SU-DHL-6 (cell line): ENCODE data around the gene FARP2.

Experiments used
- CTCF ChIP-seq: fragments of 200-600 bp; sonication (generic); IDR thresholded peaks from one replicate; pipeline ENCODE4 v1.5.1; 2017; ENCODE audit warnings: antibody characterized with exemption, mild to moderate bottlenecking, low read length, moderate library complexity; ENCODE audit not compliant: insufficient read depth, poor library complexity, severe bottlenecking
- EZH2phosphoT487 ChIP-seq: fragments of 200-600 bp; sonication (generic), shearing (Covaris generic); conservative IDR thresholded peaks from 2 replicates; pipeline ENCODE4 v1.6.1; 2018; ENCODE audit warnings: mild to moderate bottlenecking, antibody characterized with exemption, low read length, moderate library complexity, mixed read lengths

GRCh38 chr2:241413929-241414580 lies 58.0 kb downstream of the FARP2 start:
- TF ChIP-seq CTCF (no peak), EZH2phosphoT487 (no peak)
